NT2/D1 (cell line): ENCODE data around the gene NBDY.
"Not testable (repeated sequence)": the region's sequence is repeated elsewhere in the genome, so short reads cannot be mapped to it uniquely, and the experiment has no call there.

ENCODE experiments used
- DNase-seq: peaks from one replicate; pipeline ENCODE4 v3.0.0-alpha.2; 2011; ENCODE audit warnings: low read depth, low spot score
- H3K27me3 ChIP-seq: 2 replicates; pipeline ENCODE4 v1.6.0; 2011; ENCODE audit warnings: mild to moderate bottlenecking; ENCODE audit not compliant: insufficient read length, insufficient read depth
- H3K36me3 ChIP-seq: 2 replicates; pipeline ENCODE4 v1.6.1; 2011; ENCODE audit warnings: mild to moderate bottlenecking, low read length, mixed read lengths; ENCODE audit not compliant: insufficient read depth, insufficient read length
- H3K4me1 ChIP-seq: 2 replicates; pipeline ENCODE4 v1.5.1; 2011; ENCODE audit not compliant: insufficient read depth, insufficient read length
- H3K4me3 ChIP-seq: 2 replicates; pipeline ENCODE4 v1.5.1; 2011; ENCODE audit warnings: low read depth; ENCODE audit not compliant: insufficient read length
- H3K9ac ChIP-seq: 2 replicates; pipeline ENCODE4 v1.6.0; 2011; ENCODE audit warnings: low read depth; ENCODE audit not compliant: insufficient read length
- H3K9me3 ChIP-seq: 2 replicates; pipeline ENCODE4 v1.5.1; 2011; ENCODE audit warnings: mild to moderate bottlenecking, low read length; ENCODE audit not compliant: insufficient read depth
- SUZ12 ChIP-seq: IDR thresholded peaks from 2 replicates; pipeline ENCODE4 v1.6.1; 2011; ENCODE audit not compliant: insufficient read length, insufficient read depth; ENCODE audit errors: extremely low read depth
- YY1 ChIP-seq: IDR thresholded peaks from 2 replicates; pipeline ENCODE4 v1.6.1; 2011; ENCODE audit not compliant: insufficient read length, insufficient read depth
- ZNF274 ChIP-seq: IDR thresholded peaks from 2 replicates; pipeline ENCODE4 v1.6.1; 2011; ENCODE audit warnings: mild to moderate bottlenecking, low read depth, low read length

NBDY gene

GRCh38 chrX:56803850-56804681 is 75.0 kb downstream of the NBDY start:
- Histone ChIP-seq H3K9me3 (no peaks in the 10 kb centered on the region), H3K4me1 (no peaks in the 10 kb centered on the region), H3K4me3 (no peak overlapping the region), H3K27me3 (no peaks in the 10 kb centered on the region), H3K9ac (peak overlapping the region; percentile 50), H3K36me3 (peaks cover 7% of the 10 kb centered on the region)
- no peak for TF ChIP-seq YY1
- TF ChIP-seq SUZ12 = no peak
- no peak for TF ChIP-seq ZNF274
- DNase-seq = no peak

DNA sequence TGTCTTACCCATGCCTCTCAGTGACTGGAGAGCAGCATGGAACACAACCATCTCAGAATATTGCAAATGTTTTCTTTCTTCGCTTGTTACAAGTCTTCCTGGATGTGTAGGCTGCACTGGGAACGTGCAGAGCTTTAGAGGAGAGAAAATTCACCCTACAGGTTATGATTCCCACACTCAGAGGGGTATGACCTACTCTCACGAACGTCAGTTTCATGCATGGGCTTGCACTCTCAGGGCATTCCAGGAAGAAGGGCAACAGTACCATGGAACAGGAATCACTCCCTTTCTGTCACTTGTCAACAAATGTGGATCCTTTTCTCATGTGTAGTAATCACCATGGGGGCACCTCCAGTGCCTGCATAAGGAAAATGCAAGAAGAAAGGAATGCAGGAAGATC is 75.8 kb downstream of the NBDY start:
- no peak for TF ChIP-seq SUZ12
- TF ChIP-seq YY1 = no peak
- TF ChIP-seq ZNF274 = no peak
- no peaks in the 10 kb centered on the region for H3K4me1 ChIP-seq
- H3K9ac ChIP-seq = no peak overlapping the region
- no peaks in the 10 kb centered on the region for H3K9me3 ChIP-seq
- no peak for DNase-seq
- H3K36me3 ChIP-seq = peaks cover 2% of the 10 kb centered on the region
- H3K4me3 ChIP-seq = no peak overlapping the region
- no peaks in the 10 kb centered on the region for H3K27me3 ChIP-seq

GRCh38 chrX:56805399-56805798 is 76.4 kb downstream of the NBDY start:
- H3K36me3 ChIP-seq = peaks cover 2% of the 10 kb centered on the region
- no peak for DNase-seq
- no peaks in the 10 kb centered on the region for H3K27me3 ChIP-seq
- no peaks in the 10 kb centered on the region for H3K4me1 ChIP-seq
- TF ChIP-seq YY1 (no peak), SUZ12 (no peak), ZNF274 (no peak)
- no peaks in the 10 kb centered on the region for H3K9me3 ChIP-seq
- no peak overlapping the region for H3K4me3 ChIP-seq
- no peak overlapping the region for H3K9ac ChIP-seq

- DNase-seq, H3K27me3 ChIP-seq, H3K36me3 ChIP-seq, H3K9me3 ChIP-seq, H3K9ac ChIP-seq, H3K4me3 ChIP-seq, H3K4me1 ChIP-seq: not testable (repeated sequence)
Observed at GRCh38 chrX:56806176-56806575, 77.1 kb downstream of the NBDY start.

- Histone ChIP-seq H3K4me3 (no peak overlapping the region), H3K9ac (no peak overlapping the region), H3K9me3 (no peaks in the 10 kb centered on the region), H3K4me1 (no peaks in the 10 kb centered on the region), H3K27me3 (no peaks in the 10 kb centered on the region), H3K36me3 (peaks cover 3% of the 10 kb centered on the region)
- DNase-seq = no peak
- TF ChIP-seq YY1 (no peak), ZNF274 (no peak), SUZ12 (no peak)
Observed at GRCh38 chrX:56811599-56811998, 82.6 kb downstream of the NBDY start.

DNA sequence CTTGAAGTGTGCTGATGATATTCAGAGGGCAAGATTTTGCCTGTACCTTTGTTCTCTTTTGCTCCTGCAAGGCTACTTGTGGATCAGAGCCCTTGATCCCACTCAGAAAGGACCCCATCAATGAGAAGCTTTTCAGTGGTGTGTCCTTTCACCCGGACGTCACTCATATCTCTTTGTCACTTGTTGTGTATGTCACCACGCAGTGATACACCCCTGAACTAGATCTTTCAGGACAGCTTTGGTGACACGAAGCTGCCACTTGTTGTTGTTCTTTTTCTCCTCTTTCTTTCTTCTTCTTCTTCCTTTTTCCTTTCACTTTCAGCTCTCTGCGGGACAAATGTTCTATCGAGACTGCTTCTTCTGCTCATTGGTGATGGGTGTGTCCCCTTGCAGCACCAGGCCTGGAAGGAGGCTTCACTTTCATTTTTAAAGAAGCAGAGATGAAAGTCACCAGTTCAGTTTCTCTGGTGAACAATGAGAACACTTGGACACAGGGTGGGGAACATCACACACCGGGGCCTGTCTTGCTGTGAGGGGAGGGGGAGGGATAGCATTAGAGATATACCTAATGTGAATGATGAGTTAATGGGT is 83.6 kb downstream of the NBDY start:
- no peaks in the 10 kb centered on the region for H3K4me1 ChIP-seq
- H3K27me3 ChIP-seq = no peaks in the 10 kb centered on the region
- peaks cover 7% of the 10 kb centered on the region for H3K36me3 ChIP-seq
- DNase-seq = no peak
- no peak overlapping the region for H3K9ac ChIP-seq
- H3K4me3 ChIP-seq = no peak overlapping the region
- H3K9me3 ChIP-seq = no peaks in the 10 kb centered on the region
- TF ChIP-seq YY1 = no peak
- TF ChIP-seq ZNF274 = no peak
- no peak for TF ChIP-seq SUZ12

DNA sequence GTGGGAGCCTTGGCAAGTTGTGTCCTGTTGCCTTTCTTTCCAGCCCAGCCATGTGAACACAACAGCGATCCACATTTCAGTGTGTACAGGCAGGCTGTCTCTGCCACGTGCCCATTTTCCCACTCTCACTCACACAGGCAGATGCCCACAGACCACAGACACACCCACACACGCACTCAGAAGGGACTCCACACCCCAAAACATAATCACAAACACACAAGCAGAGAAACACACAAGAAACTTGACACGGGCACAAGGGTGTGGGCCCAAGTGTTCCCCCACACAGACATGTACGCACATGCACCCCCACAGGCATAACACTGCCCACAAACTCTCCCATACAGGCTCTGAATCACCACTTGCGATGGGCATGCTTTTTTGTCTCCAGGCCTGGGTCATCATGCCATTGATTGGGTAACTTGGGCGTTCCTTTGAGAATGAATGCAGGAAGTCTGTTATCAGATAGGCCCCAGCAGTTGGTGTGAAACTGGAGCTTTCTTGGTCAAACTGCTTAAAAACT is 84.3 kb downstream of the NBDY start:
- H3K36me3 ChIP-seq = peaks cover 9% of the 10 kb centered on the region
- no peak overlapping the region for H3K9ac ChIP-seq
- TF ChIP-seq YY1 (no peak), SUZ12 (no peak), ZNF274 (no peak)
- DNase-seq = no peak
- H3K4me1 ChIP-seq = no peaks in the 10 kb centered on the region
- H3K27me3 ChIP-seq = no peaks in the 10 kb centered on the region
- H3K9me3 ChIP-seq = no peaks in the 10 kb centered on the region
- no peak overlapping the region for H3K4me3 ChIP-seq
